Effector CD4-positive, alpha-beta T cell (primary cell): ENCODE results near the gene CERS6.

Experiments
- DNase-seq: peaks from one replicate; pipeline ENCODE4 v3.0.0-alpha.2; 2020

Gene CERS6

DNA sequence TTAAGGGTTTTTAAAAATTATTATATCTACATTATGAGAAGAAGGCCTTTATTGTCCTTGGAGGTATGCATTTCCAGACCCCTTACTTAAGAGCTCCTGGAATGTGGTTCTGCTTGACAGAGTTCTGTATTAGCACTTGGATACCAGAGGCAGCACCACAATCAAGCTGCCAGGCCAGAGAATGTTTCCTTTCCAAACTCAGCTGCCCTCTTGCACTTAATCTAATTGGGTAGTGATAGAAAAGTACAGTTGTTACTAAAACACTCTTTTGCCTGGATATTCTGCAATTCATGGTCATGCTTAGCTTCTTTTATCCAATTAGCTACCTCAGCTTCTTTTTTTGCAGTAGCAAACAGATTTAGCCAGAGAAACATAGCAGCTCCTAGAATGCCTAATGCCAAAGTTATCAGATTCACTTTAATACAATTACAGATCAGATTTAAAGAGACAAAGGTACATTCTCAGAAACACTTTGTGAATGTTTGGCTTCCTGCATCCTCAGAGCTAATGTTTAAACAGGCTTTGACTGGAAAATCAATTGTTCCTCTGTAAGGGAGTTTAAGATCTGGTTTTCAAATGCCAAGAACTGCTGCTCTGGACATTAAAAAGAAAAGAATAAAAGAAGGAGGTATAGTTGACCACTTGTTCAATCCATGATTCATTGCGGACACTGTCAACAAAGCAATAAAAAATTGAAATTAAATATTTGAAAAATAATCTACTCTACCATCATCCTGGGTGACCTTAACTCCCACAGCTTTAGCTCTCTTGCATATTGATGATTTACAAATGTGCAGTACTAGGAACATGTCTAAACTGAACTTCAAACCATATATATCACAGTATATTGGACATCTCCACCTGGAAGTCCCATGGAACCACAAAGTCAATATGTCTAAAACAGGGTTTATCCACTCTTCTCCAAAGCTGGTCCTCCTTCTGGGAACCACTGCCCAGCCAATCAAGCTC lies 359.2 kb downstream of the CERS6 start:
- DNase-seq, result no peak

DNA sequence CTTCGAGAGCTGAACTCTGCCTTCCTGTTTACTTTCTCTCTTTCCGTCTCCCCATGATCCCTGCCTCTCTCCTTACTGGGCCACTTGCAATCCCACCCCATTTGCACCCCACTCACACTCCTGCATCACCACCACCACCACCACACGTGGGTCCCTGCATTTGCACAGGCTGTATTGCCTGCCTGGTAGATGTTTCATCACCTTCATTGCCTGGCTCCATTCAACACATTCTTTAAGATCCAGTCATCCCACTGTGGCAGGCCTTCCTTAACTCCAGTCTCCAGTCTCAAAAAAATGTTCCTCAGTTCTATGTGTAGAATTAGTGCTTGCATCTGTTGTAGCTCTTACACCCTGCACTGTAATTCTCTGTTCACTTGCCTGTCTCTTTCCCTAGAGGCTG lies 360.3 kb downstream of the CERS6 start:
- DNase-seq, result no peak

DNA sequence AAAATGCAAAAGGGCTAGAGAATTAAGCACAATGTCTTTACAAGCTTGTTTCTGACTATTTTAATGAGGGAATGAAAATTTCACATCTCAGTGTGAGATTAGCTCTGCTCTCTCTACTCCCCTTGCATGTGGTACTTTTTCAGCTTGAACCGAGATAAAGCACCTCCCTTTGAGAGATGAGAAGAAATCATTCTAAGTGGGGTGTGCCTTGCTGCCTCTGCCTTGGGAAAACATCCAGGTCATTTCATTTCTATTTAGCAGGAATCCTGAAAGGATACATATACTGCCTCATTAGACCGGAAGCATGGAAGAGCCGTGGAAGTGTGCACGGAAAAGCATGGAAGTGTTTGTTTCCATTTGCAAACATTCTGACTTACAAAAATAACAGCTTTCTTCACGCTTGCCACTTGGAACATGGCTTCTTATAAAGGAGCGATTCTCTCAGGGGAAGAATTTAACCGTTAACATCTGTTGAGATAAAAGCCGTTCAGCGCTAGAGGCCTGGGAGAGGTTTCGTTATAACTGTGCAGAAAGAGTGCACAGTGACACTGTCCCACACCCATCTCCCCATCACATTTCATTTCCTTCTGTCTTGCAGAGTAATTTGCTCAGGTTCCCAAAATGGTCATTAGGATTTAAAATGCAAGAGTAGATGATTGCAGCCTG lies 363.1 kb downstream of the CERS6 start:
- no peak for DNase-seq

DNA sequence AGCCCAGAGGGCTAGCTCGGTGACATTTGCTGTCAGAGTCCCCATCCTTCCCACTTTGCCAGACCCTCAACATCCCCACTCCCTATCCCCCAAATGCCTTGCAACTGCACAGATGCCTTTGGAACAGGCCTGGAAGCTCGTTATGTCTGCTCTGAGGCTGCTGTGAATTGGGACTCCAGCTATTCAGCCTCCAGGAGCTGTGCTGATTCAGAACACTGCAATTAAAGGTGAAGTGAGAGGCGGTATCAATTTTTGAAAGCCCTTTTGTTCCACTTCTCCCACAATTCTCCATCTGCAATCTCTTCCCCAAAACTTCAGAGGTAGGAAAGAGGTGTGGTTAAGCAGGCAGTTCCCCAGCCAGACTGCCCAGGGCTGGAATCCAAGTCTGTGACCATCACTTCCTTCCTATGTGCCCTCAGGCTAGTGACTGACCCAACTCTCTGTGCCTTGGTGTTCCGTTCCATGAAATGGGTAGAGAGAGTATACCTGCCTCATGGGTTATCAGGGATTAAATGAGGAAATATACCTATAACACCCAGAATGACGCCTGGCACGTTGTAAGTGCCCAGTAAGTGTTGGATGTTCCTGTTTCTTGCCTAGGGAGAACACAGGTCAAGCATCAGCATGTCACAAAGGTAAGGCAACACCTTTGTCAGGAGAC lies 363.9 kb downstream of the CERS6 start:
- DNase-seq, result no peak

DNA sequence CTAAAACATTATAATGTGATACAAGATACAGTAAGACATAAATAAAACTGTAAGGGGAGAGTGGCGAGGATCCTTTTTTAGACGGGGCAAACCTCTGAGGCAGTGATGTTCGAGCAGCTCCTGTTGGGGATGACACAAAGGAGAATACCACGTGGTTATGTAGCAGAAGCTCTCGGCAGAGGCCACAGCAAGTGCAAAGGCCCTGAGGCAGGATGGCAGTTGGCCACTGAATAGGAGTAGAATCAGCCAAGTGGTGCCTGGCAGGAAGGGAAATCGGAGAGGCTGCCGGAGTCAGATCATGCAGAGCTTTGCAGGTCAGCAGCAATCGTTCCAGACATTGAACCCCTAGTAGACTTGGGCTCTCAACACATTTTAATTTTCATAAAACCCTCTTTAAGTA lies 365.5 kb downstream of the CERS6 start:
- no peak for DNase-seq

DNA sequence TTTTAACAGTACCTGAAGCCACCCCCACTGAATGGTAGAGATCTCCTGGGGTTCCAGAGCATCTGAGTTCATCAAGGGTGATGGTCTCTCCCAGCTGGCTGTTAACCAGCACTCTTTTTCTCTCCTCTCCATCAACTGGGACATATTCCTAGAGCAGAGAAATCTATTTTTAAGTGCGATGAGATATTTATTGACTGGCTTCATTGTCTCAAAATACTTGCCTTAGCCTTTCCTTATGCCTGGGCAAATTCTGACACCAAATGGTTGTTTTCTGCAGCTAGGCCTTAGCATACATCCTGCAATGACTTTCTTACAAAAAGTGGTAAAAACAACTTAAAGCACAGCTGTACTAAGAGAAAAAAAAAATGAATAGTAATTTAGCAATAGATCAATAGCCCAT lies 365.9 kb downstream of the CERS6 start:
- DNase-seq, result no peak
